Subcutaneous abdominal adipose tissue (tissue), 5 donors: Measurements from ENCODE around the gene NPY1R.

Source experiments
- H3K27ac ChIP-seq: one replicate; pipeline ENCODE4 v1.7.0; 2013; ENCODE audit warnings: low read depth, mild to moderate bottlenecking, inconsistent platforms, low read length, moderate library complexity
- H3K27me3 ChIP-seq, 5 donors: one replicate each; pipeline ENCODE4 v1.7.0; 2013; ENCODE audit warnings: low read length in 5 of 5, inconsistent platforms in 1 of 5; ENCODE audit not compliant: control insufficient read depth in 5 of 5, insufficient read depth in 4 of 5
- H3K36me3 ChIP-seq, 5 donors: one replicate each; pipeline ENCODE4 v1.7.0; 2013; ENCODE audit warnings: low read length in 5 of 5; ENCODE audit not compliant: control insufficient read depth in 5 of 5, insufficient read depth in 5 of 5
- H3K4me1 ChIP-seq, 5 donors: one replicate each; pipeline ENCODE4 v1.7.0; 2013; ENCODE audit warnings: low read length in 5 of 5, mild to moderate bottlenecking in 3 of 5, moderate library complexity in 1 of 5; ENCODE audit not compliant: control insufficient read depth in 5 of 5, insufficient read depth in 5 of 5
- H3K4me3 ChIP-seq, 5 donors: one replicate each; pipeline ENCODE4 v1.7.0; 2013; ENCODE audit warnings: low read length in 5 of 5, low read depth in 1 of 5
- H3K9ac ChIP-seq, 5 donors: one replicate each; pipeline ENCODE4 v1.7.0; 2013; ENCODE audit warnings: low read length in 5 of 5, mild to moderate bottlenecking in 4 of 5, moderate library complexity in 3 of 5
- H3K9me3 ChIP-seq, 5 donors: one replicate each; pipeline ENCODE4 v1.7.0; 2013; ENCODE audit warnings: low read length in 5 of 5; ENCODE audit not compliant: control insufficient read depth in 5 of 5
- donor health status: healthy.
- donor health status: healthy.
- donor health status: healthy.
- donor health status: healthy.
- donor health status: healthy.

Gene NPY1R

DNA sequence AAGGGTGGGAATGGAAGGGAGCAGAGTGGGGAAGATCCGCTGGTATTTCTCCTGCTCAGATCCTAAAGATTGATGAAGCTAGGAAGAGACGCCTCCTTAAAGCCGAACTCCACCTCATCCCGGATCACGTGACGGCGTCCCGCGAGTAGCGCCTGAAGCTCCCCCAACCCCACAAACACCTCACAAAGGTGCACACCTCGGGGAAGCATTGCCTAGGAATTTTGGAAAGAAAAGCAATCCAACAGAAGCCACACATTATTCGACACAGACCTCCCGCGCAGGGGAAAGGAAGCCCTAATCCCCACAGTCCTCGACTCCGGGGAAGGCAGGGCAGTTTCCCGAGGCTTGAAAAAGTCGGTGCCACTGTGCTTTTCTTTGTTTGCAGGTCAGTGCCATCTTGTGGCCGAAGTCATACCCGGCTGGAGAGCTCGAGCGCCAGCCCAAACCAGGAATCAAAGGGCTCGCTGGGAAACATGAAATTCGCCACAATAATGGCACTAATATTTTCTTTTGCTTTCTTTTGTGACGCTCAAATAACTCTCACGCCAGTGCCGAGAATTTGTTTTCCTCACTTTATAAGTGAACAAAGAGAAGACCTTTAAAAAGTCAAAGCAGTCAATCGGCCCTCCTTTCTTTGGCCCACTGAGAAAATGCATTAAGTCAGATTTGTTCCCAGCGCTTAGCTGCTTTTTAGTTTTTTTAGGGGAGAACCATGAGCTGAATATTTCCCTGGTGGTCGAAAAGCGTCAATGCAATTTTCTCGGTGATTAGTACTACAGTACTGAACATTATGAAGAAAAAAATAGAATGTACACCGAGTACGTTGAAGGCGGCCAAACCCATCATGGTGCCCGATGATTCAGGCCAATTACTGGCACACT, at the start of gene NPY1R:
Gene NPY1R (minus strand): TSS at position 71 of the 881 bp plus-strand sequence. CDS start 6,042 bp downstream, outside the sequence.
- Histone ChIP-seq H3K36me3 (no peaks in the 10 kb centered on the region), H3K4me3 (peak within 1 kb of the TSS; percentile 74 to 94 (median 80)), H3K4me1 (peaks cover 3 to 45% (median 28%) of the 10 kb centered on the region in 5 donors), H3K9ac (peak within 1 kb of the TSS; percentile 68 to 82 (median 72)), H3K27ac (peak within 1 kb of the TSS; percentile 81), H3K27me3 (peaks cover 0 to 5% (median 0%) of the 10 kb centered on the region in 5 donors), H3K9me3 (no peaks in the 10 kb centered on the region)

GRCh38 chr4:163380703-163381102, 48.3 kb upstream of the NPY1R start:
- Histone ChIP-seq H3K36me3 (no peaks in the 10 kb centered on the region), H3K27ac (no peak overlapping the region), H3K9me3 (no peaks in the 10 kb centered on the region), H3K9ac (no peak overlapping the region), H3K4me1 (peaks cover 0 to 8% (median 0%) of the 10 kb centered on the region in 5 donors), H3K4me3 (no peak overlapping the region), H3K27me3 (no peaks in the 10 kb centered on the region)

GRCh38 chr4:163378661-163379060, 46.3 kb upstream of the NPY1R start:
- Histone ChIP-seq H3K4me3 (no peak overlapping the region), H3K4me1 (peaks cover 0 to 8% (median 0%) of the 10 kb centered on the region in 5 donors), H3K27me3 (no peaks in the 10 kb centered on the region)

GRCh38 chr4:163372029-163372428, 39.6 kb upstream of the NPY1R start:
- no peak overlapping the region for H3K27ac ChIP-seq
- H3K4me1 ChIP-seq, result no peaks in the 10 kb centered on the region
- no peak overlapping the region for H3K4me3 ChIP-seq
- H3K27me3 ChIP-seq, result no peaks in the 10 kb centered on the region
- H3K9me3 ChIP-seq, result peaks cover 0 to 2% (median 0%) of the 10 kb centered on the region in 5 donors
- H3K9ac ChIP-seq, result no peak overlapping the region
- H3K36me3 ChIP-seq, result no peaks in the 10 kb centered on the region

More at GRCh38 chr4:163378661-163379060, 46.3 kb upstream of the NPY1R start:
- Histone ChIP-seq H3K36me3 (no peaks in the 10 kb centered on the region), H3K9me3 (no peaks in the 10 kb centered on the region), H3K9ac (no peak overlapping the region), H3K27ac (no peak overlapping the region)

- Histone ChIP-seq H3K36me3 (no peaks in the 10 kb centered on the region), H3K27me3 (no peaks in the 10 kb centered on the region), H3K9ac (no peak overlapping the region), H3K27ac (no peak overlapping the region), H3K9me3 (peaks cover 0 to 2% (median 0%) of the 10 kb centered on the region in 5 donors), H3K4me3 (no peak overlapping the region), H3K4me1 (no peaks in the 10 kb centered on the region)
Observed at GRCh38 chr4:163367651-163368050, 35.3 kb upstream of the NPY1R start.

DNA sequence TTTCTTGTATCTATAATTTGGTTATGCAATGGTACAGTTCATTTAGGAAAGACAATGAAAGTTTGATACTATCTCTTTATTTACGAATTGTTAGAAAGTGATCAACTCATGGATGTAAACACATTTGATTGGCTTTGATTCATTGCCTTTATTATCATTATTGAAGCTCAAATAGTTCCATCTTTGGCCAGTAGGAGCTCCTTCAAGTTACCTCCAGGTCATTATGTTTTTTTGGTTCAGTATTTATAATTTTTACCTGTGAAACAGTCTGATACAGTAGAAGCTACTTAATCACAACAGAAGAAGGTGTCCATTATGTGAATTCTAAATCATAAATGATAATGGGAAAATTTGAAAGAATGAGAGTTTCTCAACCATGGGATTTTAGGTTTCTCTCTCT, 23.7 kb upstream of the NPY1R start:
- Histone ChIP-seq H3K36me3 (peaks cover 0 to 4% (median 0%) of the 10 kb centered on the region in 5 donors), H3K4me3 (no peak overlapping the region), H3K9me3 (no peaks in the 10 kb centered on the region), H3K4me1 (no peaks in the 10 kb centered on the region), H3K9ac (no peak overlapping the region), H3K27ac (no peak overlapping the region), H3K27me3 (no peaks in the 10 kb centered on the region)

DNA sequence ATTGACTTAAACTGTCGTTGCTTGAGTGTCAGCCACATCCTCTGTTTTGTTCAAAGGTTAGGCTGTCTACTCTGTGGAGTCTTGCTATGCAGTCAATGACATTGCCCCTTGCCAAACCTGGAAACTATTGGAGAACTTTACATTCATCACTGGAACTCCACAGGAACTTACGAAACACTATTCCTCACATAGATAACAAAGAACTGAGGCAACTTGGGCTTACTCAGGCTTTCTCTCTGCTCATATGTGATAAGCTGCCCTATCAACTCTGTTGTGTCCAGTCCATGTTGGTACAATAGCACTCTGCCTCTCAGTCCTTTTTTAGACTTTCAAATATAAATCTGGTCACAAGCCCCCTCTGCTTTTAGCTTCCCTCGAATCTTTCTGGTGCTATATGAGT, 20.7 kb upstream of the NPY1R start:
- Histone ChIP-seq H3K4me1 (no peaks in the 10 kb centered on the region), H3K9ac (no peak overlapping the region), H3K9me3 (no peaks in the 10 kb centered on the region), H3K27ac (no peak overlapping the region), H3K27me3 (no peaks in the 10 kb centered on the region), H3K4me3 (no peak overlapping the region), H3K36me3 (peaks cover 0 to 22% (median 0%) of the 10 kb centered on the region in 5 donors)

DNA sequence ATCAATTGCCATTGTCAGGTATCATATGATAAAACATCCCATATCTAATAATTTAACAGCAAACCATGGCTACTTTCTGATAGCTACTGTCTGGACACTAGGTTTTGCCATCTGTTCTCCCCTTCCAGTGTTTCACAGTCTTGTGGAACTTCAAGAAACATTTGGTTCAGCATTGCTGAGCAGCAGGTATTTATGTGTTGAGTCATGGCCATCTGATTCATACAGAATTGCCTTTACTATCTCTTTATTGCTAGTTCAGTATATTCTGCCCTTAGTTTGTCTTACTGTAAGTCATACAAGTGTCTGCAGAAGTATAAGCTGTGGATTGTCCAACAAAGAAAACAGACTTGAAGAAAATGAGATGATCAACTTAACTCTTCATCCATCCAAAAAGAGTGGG, 18.3 kb upstream of the NPY1R start:
- Histone ChIP-seq H3K36me3 (peaks cover 0 to 31% (median 0%) of the 10 kb centered on the region in 5 donors), H3K4me3 (no peak overlapping the region), H3K9me3 (no peaks in the 10 kb centered on the region), H3K27me3 (no peaks in the 10 kb centered on the region), H3K4me1 (no peaks in the 10 kb centered on the region), H3K27ac (no peak overlapping the region), H3K9ac (no peak overlapping the region)

DNA sequence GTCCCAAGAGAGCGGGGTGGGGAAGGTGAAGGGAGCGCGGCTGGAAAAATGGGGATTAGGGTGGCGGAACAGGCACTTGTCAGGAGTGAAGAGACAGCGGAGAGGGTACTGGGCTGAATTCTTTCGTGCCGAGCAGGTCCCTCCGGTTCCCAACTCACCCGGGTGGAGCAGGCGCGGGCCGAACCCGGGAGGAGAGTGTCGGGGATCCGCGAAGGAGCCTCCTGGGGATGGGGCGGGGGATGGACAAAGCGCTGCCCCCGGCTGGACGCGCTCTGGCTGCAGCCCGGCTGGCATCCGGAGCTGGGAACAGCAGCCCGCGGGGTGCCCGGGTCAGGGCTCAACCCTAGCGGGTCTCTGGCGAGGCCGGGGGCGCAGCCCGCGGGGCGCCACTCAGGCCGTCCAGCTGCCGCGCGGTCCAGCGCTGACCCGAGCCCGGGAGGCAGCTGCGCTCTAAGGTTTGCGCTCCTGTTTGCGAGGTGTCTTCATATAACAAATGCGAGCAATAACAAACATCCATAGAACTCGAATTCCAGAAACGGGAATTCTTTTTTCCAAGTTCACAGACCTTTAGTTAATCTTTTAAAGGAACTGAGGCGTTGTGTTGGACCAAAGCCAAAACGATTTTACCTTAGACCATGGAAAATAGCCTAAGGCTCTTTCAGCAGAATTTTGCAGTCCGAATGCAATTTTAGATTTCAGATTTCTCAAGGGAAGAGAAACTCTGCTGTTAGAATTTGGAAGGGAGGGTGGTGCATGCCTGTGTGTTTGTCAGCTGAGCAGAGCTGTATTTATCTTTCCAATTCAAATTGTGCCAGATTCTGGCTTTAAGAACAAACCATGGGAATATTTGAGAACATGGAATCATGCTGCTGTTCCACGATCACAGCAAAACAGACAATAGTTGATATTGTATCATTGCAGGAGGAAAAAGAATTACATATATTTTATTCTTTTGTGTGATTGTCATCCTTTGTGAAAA, 12.0 kb upstream of the NPY1R start:
- Histone ChIP-seq H3K27ac (peak overlapping the region; percentile 78), H3K4me3 (peak overlapping the region; percentile 66 to 94 (median 73)), H3K27me3 (peaks cover 0 to 6% (median 3%) of the 10 kb centered on the region in 5 donors), H3K9me3 (no peaks in the 10 kb centered on the region), H3K9ac (peak overlapping the region in 4 of 5 donors; percentile 30 to 74 (median 52)), H3K36me3 (peaks cover 0 to 16% (median 0%) of the 10 kb centered on the region in 5 donors), H3K4me1 (peaks cover 0 to 35% (median 15%) of the 10 kb centered on the region in 5 donors)
